Muscle of leg (tissue), 16 donors: ENCODE results near the gene COA7. TPM values are rescaled to one million over a fixed set of nuclear protein-coding genes. Genes with fewer than 3 reads are reported as not detected.
"Not testable (repeated sequence)": the region's sequence is repeated elsewhere in the genome, so short reads cannot be mapped to it uniquely, and the experiment has no call there.

ENCODE experiments used
- DNase-seq: peaks from one replicate; pipeline ENCODE4 v3.0.0; 2013
- H3K27ac ChIP-seq: one replicate; pipeline ENCODE4 v1.5.1; 2013; ENCODE audit warnings: mild to moderate bottlenecking, low read length, control low read depth
- H3K27me3 ChIP-seq: one replicate; pipeline ENCODE4 v1.6.1; 2013; ENCODE audit warnings: low read length; ENCODE audit not compliant: control insufficient read depth, insufficient read depth
- H3K36me3 ChIP-seq: one replicate; pipeline ENCODE4 v1.6.1; 2013; ENCODE audit warnings: low read length; ENCODE audit not compliant: control insufficient read depth, insufficient read depth
- H3K4me1 ChIP-seq: one replicate; pipeline ENCODE4 v1.6.1; 2013; ENCODE audit warnings: low read length; ENCODE audit not compliant: control insufficient read depth, insufficient read depth
- H3K4me3 ChIP-seq: one replicate; pipeline ENCODE4 v1.5.1; 2013; ENCODE audit warnings: low read length, control low read depth
- H3K9me3 ChIP-seq: replicated peaks from 2 replicates; pipeline ENCODE4 v1.6.1; 2013; ENCODE audit warnings: low read depth, low read length; ENCODE audit not compliant: control insufficient read depth
- WGBS: methylation state at CpG from one replicate; pipeline ENCODE4 v1.1.5; 2013; ENCODE audit warnings: missing lambda C conversion rate; ENCODE audit not compliant: insufficient coverage; 5-methylcytosine and 5-hydroxymethylcytosine counted together
- long read RNA-seq, 11 donors: transcript quantifications; one replicate each; lab custom pipeline, GENCODE V29; 2026
- polyA plus RNA-seq, 8 donors: library from polyadenylated mRNA; unstranded; fragments of 120-200 nt; gene quantifications; one replicate each; pipeline versions ENCODE4 v1.2.1 to v1.2.3, GENCODE V29; 2013; ENCODE audit warnings: inconsistent platforms in 1 of 8, low replicate concordance in 1 of 8; ENCODE audit not compliant: insufficient read length in 8 of 8, insufficient read depth in 1 of 8
- total RNA-seq: library from RNA; stranded (reverse); fragments of 120-200 nt; gene quantifications from one replicate; pipeline ENCODE4 v1.2.4, GENCODE V29; 2013

Gene COA7
- 8.7 TPM for total RNA-seq
- polyA plus RNA-seq = 10 to 100 TPM; 12.5 to 18.8 (median 15.6) TPM
- long read RNA-seq, donor 1, full-length matches to known transcripts = 6 of 15 reads
- long read RNA-seq, donor 1, partial matches to known transcripts = 9 of 15 reads
- long read RNA-seq, donor 1, other reads (novel, unspliced or antisense) = 0 of 15 reads
- long read RNA-seq, donor 2, full-length matches to known transcripts = 1 of 1 reads
- long read RNA-seq, donor 2, partial matches to known transcripts = 0 of 1 reads
- long read RNA-seq, donor 2, other reads (novel, unspliced or antisense) = 0 of 1 reads
- long read RNA-seq, donor 3, full-length matches to known transcripts = 18 of 26 reads
- long read RNA-seq, donor 3, partial matches to known transcripts = 8 of 26 reads
- long read RNA-seq, donor 3, other reads (novel, unspliced or antisense) = 0 of 26 reads
- long read RNA-seq, donor 4, full-length matches to known transcripts = 8 of 8 reads
- long read RNA-seq, donor 4, partial matches to known transcripts = 0 of 8 reads
- long read RNA-seq, donor 4, other reads (novel, unspliced or antisense) = 0 of 8 reads
- long read RNA-seq, donor 5, full-length matches to known transcripts = 14 of 22 reads
- long read RNA-seq, donor 5, partial matches to known transcripts = 8 of 22 reads
- long read RNA-seq, donor 5, other reads (novel, unspliced or antisense) = 0 of 22 reads
- long read RNA-seq, donor 6, full-length matches to known transcripts = 19 of 19 reads
- long read RNA-seq, donor 6, partial matches to known transcripts = 0 of 19 reads
- long read RNA-seq, donor 6, other reads (novel, unspliced or antisense) = 0 of 19 reads
- long read RNA-seq, donor 7, full-length matches to known transcripts = 7 of 12 reads
- long read RNA-seq, donor 7, partial matches to known transcripts = 5 of 12 reads
- long read RNA-seq, donor 7, other reads (novel, unspliced or antisense) = 0 of 12 reads
- long read RNA-seq, donor 8, full-length matches to known transcripts = 7 of 7 reads
- long read RNA-seq, donor 8, partial matches to known transcripts = 0 of 7 reads
- long read RNA-seq, donor 8, other reads (novel, unspliced or antisense) = 0 of 7 reads
- long read RNA-seq, donor 9, full-length matches to known transcripts = 5 of 5 reads
- long read RNA-seq, donor 9, partial matches to known transcripts = 0 of 5 reads
- long read RNA-seq, donor 9, other reads (novel, unspliced or antisense) = 0 of 5 reads
- long read RNA-seq, donor 10, full-length matches to known transcripts = 16 of 16 reads
- long read RNA-seq, donor 10, partial matches to known transcripts = 0 of 16 reads
- long read RNA-seq, donor 10, other reads (novel, unspliced or antisense) = 0 of 16 reads
- long read RNA-seq, donor 11, full-length matches to known transcripts = 8 of 8 reads
- long read RNA-seq, donor 11, partial matches to known transcripts = 0 of 8 reads
- long read RNA-seq, donor 11, other reads (novel, unspliced or antisense) = 0 of 8 reads

DNA sequence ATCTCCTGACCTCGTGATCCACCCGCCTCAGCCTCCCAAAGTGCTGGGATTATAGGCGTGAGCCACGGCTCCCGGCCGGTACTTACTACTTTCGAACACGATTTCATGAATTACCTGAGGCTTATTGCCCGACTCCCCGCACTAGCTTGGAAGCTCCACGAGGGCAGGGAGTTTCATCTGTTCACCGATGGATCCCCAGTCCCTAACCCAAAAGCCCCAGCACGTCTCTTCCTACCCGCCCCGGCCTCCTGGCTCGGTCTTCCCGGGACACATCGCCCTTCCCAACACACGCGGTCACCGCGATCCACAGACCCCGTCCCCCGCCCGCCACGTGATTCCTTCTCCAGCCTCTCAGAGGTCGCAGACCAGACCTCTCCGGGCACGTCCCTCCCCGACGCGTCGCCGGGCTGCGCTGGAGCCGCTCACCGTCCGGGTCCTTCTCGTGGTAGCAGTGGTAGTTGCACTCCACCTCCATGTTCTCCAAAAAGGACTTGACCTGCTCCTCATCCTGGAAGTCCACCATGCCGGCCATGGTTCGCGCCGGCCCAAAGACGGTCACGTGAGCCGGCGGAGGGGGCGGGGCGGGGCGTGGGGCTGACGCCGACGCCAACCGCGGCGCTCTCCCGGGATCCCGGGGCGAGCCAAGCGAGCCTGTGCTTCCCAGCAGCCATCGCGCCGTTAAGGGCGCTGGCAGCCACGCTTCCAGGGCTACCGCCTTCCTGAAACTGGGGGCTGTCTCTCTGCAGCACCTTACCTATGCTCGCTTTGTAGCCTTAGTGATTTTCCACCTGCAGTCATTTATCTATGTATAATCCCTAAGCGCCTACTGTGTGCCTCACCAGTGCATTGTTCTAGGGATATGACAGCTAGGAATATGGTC, at the start of gene COA7:
COA7 (minus strand) TSS at position 553 of the 880 bp plus-strand sequence; CDS start at position 532, 21 bp downstream.
- peaks cover 6% of the 10 kb centered on the region for H3K36me3 ChIP-seq
- H3K27me3 ChIP-seq = no peaks in the 10 kb centered on the region
- H3K27ac ChIP-seq = peak within 1 kb of the TSS; percentile 80
- peaks cover 11% of the 10 kb centered on the region for H3K4me1 ChIP-seq
- DNase-seq = peak; percentile 93
- H3K9me3 ChIP-seq = no peaks in the 10 kb centered on the region
- peak within 1 kb of the TSS; percentile 64 for H3K4me3 ChIP-seq
- 2% methylated on average over 65 of the region's 68 CpGs for WGBS

DNA sequence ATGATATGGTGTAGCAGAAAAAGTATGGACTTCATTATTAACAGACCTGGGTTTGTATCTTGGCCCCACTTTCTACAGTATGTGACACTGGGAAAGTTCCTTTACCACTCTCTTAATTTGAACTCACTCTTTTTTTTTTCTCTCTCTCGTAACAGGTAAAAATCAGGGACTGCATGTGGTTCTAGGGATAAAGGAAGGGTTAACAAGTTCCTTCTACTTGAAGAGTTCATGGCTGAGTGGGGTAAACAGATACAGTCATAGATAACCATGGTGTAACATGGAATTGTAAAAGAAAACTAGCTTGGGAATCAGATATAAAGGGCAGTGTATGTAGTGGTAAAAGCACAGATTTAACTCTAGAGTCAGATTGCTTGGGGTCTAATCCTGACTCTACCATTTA, 49.3 kb upstream of the COA7 start:
- no peaks in the 10 kb centered on the region for H3K27me3 ChIP-seq
- peaks cover 5% of the 10 kb centered on the region for H3K4me1 ChIP-seq
- H3K36me3 ChIP-seq = no peaks in the 10 kb centered on the region
- no peak overlapping the region for H3K4me3 ChIP-seq
- no peak for DNase-seq
- H3K27ac ChIP-seq = no peak overlapping the region
- H3K9me3 ChIP-seq = no peaks in the 10 kb centered on the region
- no CpG with 5 or more reads among the region's 1 CpG for WGBS

DNA sequence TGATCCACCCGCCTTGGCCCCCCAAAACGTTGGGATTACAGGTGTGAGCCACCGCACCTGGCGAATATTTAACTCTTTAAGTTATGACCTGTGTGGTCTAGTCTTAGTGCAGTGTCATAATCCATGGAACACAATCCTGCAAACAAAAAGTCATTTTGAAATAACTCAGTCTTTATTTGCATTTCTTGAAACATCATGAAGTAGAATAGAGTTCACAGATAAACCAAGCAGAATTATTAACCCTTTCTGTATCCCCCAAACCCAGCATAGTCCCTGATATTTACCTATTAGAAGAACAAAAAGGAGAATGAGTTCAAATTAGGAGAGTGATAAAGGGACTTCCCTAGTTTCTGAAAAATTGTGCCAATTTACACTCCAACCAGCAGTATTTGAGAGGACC, 48.0 kb upstream of the COA7 start:
- Histone ChIP-seq H3K4me1 (no peaks in the 10 kb centered on the region), H3K27me3 (no peaks in the 10 kb centered on the region), H3K27ac (no peak overlapping the region), H3K9me3 (no peaks in the 10 kb centered on the region), H3K4me3 (no peak overlapping the region), H3K36me3 (peaks cover 3% of the 10 kb centered on the region)
- WGBS = 51% methylated on average over 2 of the region's 4 CpGs
- no peak for DNase-seq

DNA sequence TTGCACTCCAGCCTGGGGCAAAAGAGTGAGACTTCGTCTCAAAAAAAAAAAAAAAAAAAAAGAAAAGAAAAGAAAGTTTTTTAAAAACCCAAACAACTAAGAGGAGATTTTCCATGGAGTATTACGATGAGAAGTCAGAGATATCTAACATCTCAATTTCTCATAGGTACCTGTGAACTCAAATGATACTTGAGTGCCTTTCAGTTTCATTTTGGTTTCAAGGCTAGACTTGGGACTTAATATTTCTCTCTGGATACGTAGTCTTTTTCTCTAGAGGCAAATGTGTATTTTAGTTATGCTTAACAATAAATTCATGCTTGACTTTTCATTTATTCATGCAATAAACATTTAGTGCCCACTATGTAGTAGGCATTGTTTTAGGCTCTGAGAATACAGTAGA, 43.1 kb upstream of the COA7 start:
- H3K27me3 ChIP-seq = no peaks in the 10 kb centered on the region
- no peak overlapping the region for H3K4me3 ChIP-seq
- H3K9me3 ChIP-seq = no peaks in the 10 kb centered on the region
- H3K4me1 ChIP-seq = no peaks in the 10 kb centered on the region
- H3K27ac ChIP-seq = no peak overlapping the region
- WGBS = no CpG with 5 or more reads among the region's 3 CpGs
- no peak for DNase-seq
- H3K36me3 ChIP-seq = peaks cover 3% of the 10 kb centered on the region

DNA sequence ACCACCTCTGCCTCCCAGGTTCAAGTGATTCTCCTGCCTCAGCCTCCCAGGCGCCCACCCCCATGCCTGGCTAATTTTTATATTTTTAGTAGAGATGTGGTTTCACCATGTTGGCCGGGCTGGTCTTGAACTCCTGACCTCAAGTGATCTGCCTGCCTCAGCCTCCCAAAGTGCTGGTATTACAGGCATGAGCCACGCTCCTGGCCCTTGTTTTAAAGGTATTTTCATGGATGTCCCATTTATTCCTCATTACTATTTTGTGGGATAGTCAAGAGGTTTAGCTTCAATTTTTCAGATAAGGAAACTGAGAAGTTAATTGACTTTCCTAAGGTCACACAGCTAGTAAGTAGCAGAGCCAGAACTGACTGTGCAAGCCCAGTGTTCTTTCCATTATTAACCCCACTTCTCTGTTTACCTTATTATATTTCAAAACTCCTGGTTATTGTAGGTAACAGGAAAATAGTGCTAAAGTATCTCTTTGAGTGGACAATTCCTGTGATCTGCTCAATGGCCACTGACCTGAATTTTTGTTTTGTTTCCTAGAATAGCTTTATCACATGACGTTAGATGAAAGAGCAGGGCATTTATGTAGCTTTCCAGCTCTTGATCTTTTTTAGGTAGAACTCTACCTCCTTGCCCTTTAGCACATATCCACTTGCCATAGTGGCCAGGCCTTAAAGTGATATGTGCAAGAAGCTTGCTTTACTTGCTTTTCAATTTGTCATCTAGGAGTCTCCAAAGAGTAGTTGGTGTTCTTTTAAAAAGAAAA, 41.7 kb upstream of the COA7 start:
- Histone ChIP-seq H3K4me1 (no peaks in the 10 kb centered on the region), H3K27ac (no peak overlapping the region)

DNA sequence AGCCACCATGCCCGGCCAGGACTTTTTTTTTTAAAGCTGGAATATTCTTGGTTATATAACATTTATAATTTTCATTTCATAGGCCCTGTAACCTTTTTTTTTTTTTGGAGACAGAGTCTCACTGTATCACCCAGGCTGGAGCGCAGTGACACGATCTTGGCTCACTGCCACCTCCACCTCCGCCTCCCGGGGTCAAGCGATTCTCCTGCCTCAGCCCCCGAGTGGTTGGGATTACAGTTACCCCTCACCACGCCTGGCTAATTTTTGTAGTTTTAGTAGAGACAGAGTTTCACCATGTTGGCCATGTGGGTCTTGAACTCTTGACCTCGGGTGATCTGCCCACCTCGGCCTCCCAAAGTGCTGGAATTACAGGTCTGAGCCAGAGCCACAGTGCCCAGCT, 40.7 kb upstream of the COA7 start:
- H3K27me3 ChIP-seq = no peaks in the 10 kb centered on the region
- H3K4me1 ChIP-seq = no peaks in the 10 kb centered on the region
- no peaks in the 10 kb centered on the region for H3K9me3 ChIP-seq
- WGBS = 90% methylated on average over 2 of the region's 10 CpGs
- no peak overlapping the region for H3K27ac ChIP-seq
- peaks cover 3% of the 10 kb centered on the region for H3K36me3 ChIP-seq
- H3K4me3 ChIP-seq = no peak overlapping the region
- DNase-seq = no peak

More for the DNA sequence above, 41.7 kb upstream of the COA7 start:
- Histone ChIP-seq H3K36me3 (peaks cover 3% of the 10 kb centered on the region), H3K4me3 (no peak overlapping the region), H3K27me3 (no peaks in the 10 kb centered on the region), H3K9me3 (no peaks in the 10 kb centered on the region)
- DNase-seq = no peak
- no CpG with 5 or more reads among the region's 4 CpGs for WGBS

DNA sequence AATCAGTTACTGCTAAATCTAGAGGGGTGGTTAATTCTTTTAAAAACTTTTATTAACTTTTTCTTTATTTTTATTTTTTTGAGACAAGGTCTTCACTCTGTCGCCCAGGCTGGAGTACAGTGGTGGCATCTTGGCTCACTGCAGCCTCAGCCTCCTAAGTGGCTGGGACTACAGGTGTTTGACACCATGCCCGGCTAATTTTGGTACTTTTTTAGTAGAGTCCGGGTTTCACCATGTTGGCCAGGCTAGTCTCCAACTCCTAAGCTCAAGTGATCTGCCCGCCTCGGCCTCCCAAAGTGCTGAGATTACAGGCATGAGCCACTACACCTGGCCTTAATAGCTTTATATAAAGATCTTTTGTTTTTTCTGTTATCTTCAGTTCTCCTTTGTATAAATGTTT, 40.0 kb upstream of the COA7 start:
- no peak overlapping the region for H3K27ac ChIP-seq
- no peak for DNase-seq
- no peaks in the 10 kb centered on the region for H3K4me1 ChIP-seq

DNA sequence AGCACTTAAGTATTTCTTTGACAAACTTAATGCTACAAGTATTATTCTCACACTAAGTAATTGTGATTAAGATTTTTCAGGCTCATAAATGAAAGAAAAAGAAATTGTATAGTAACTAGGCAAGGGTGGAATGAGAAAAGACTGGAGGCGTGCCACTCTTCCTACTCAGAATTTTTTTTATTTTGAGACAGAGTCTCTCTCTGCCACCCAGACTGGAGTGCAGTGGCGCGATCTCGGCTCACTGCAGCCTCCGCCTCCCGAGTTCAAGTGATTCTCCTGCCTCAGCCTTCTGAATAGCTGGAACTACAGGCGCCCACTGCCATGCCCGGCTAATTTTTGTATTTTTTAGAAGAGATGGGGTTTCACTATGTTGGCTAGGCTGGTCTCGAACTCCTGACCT, 37.2 kb upstream of the COA7 start:
- not testable (repeated sequence) for H3K27ac ChIP-seq, DNase-seq, H3K9me3 ChIP-seq, H3K27me3 ChIP-seq, H3K4me1 ChIP-seq, H3K36me3 ChIP-seq, H3K4me3 ChIP-seq
- WGBS = no CpG with 5 or more reads among the region's 9 CpGs

More for the DNA sequence above, 40.0 kb upstream of the COA7 start:
- H3K4me3 ChIP-seq = no peak overlapping the region
- H3K27me3 ChIP-seq = no peaks in the 10 kb centered on the region
- peaks cover 3% of the 10 kb centered on the region for H3K36me3 ChIP-seq
- H3K9me3 ChIP-seq = no peaks in the 10 kb centered on the region
- 84% methylated on average over 2 of the region's 5 CpGs for WGBS
